HG03108 (cell line): ENCODE results near the gene DNAJC18.
"Not testable (repeated sequence)": the region's sequence is repeated elsewhere in the genome, so short reads cannot be mapped to it uniquely, and the experiment has no call there.

Experiments used
- ATAC-seq: cut with Tn5 transposase; IDR thresholded peaks from one replicate; pipeline ENCODE4 v1.9.1; 2021; ENCODE audit warnings: moderate library complexity; ENCODE audit not compliant: unreplicated experiment

The DNAJC18 gene

GRCh38 chr5:139389701-139390638 lies 49.4 kb downstream of the DNAJC18 start, which contains the start of gene MZB1:
Gene MZB1, minus strand, starts transcription at chr5:139389913. Its CDS starts 57 bp downstream, at chr5:139389856.
- ATAC-seq = peak; percentile 26

- ATAC-seq = no peak
These were observed 51.0 kb downstream of the DNAJC18 start for GRCh38 chr5:139388198-139388821.

- no peak for ATAC-seq
These were observed 51.6 kb downstream of the DNAJC18 start for GRCh38 chr5:139387611-139388197.

- not testable (repeated sequence) for ATAC-seq
These were observed 52.4 kb downstream of the DNAJC18 start for GRCh38 chr5:139386956-139387355.

GRCh38 chr5:139386050-139386438 lies 53.3 kb downstream of the DNAJC18 start:
- ATAC-seq = no peak

GRCh38 chr5:139385061-139386049 lies 54.0 kb downstream of the DNAJC18 start:
- no peak for ATAC-seq

GRCh38 chr5:139384591-139385051 lies 54.7 kb downstream of the DNAJC18 start:
- ATAC-seq = no peak

GRCh38 chr5:139383993-139384590 lies 55.2 kb downstream of the DNAJC18 start:
- ATAC-seq = no peak

GRCh38 chr5:139383275-139383992 lies 55.9 kb downstream of the DNAJC18 start, which contains the start of gene SLC23A1:
Gene SLC23A1, minus strand, starts transcription at chr5:139383297. Its CDS starts 44 bp downstream, at chr5:139383253.
- ATAC-seq = no peak

GRCh38 chr5:139382807-139383206 lies 56.5 kb downstream of the DNAJC18 start:
- ATAC-seq = no peak

GRCh38 chr5:139381837-139382761 lies 57.2 kb downstream of the DNAJC18 start:
- no peak for ATAC-seq

GRCh38 chr5:139379626-139380449 lies 59.5 kb downstream of the DNAJC18 start:
- no peak for ATAC-seq

- no peak for ATAC-seq
These were observed 60.4 kb downstream of the DNAJC18 start for GRCh38 chr5:139378941-139379361.

GRCh38 chr5:139378101-139378825 lies 61.1 kb downstream of the DNAJC18 start:
- ATAC-seq = no peak

GRCh38 chr5:139377226-139377625 lies 62.1 kb downstream of the DNAJC18 start:
- ATAC-seq = no peak

GRCh38 chr5:139376364-139376763 lies 63.0 kb downstream of the DNAJC18 start:
- no peak for ATAC-seq

GRCh38 chr5:139374909-139375308 lies 64.4 kb downstream of the DNAJC18 start:
- ATAC-seq = no peak
